GM12878 (cell line): ENCODE results near the gene ARAP2. TPM values are rescaled to one million over a fixed set of nuclear protein-coding genes. Genes with fewer than 3 reads are reported as not detected.

Experiments
- ATAC-seq: fragments of 200-7000 bp; cut with Tn5 transposase; 3 replicates; pipeline ENCODE4 v1.9.1; 2020; ENCODE audit warnings: mild to moderate bottlenecking, moderate library complexity
- BruUV-seq: library from RNA; stranded (reverse); fragments of 400-500 nt; replicated peaks from 2 replicates; lab custom pipeline; 2021; lab: Mats Ljungman, UMichigan
- CTCF ChIA-PET: fragments of 300-600 bp; sonication (Branson Sonifier 250); formaldehyde crosslinking; extraction: SDS; loops from one replicate; lab custom pipeline; 2021; ENCODE audit warnings: inconsistent platforms; lab: Yijun Ruan, JAX
- POLR2A ChIA-PET: fragments of 350-600 bp; formaldehyde crosslinking; extraction: SDS; loops from one replicate; lab custom pipeline; 2021; ENCODE audit warnings: inconsistent platforms; lab: Charles Lee
- RAD21 ChIA-PET: fragments of 300-600 bp; sonication (Branson Sonifier 250); formaldehyde crosslinking; loops from one replicate; lab custom pipeline; 2023; ENCODE audit warnings: antibody characterized with exemption; ENCODE audit not compliant: unreplicated experiment; lab: Charles Lee
- SMC1A ChIA-PET: fragments of 300-600 bp; sonication (Branson Sonifier 250); formaldehyde crosslinking; loops from one replicate; lab custom pipeline; 2023; ENCODE audit not compliant: unreplicated experiment, uncharacterized antibody; lab: Charles Lee
- DNase-seq: peaks from one replicate; pipeline ENCODE4 v3.0.0-alpha.2; 2011; ENCODE audit warnings: low read depth, low spot score
- FAIRE-seq: peaks from 3 replicates; lab custom pipeline; 2011; peaks lifted over from hg19 to GRCh38; lab: Jason Lieb, UNC
- H2AFZ ChIP-seq: 2 replicates; pipeline ENCODE4 v1.6.0; 2011; ENCODE audit warnings: low read depth, low read length, control low read depth; ENCODE audit not compliant: control insufficient read depth
- H3K27ac ChIP-seq: 2 replicates; pipeline ENCODE4 v1.5.1; 2011; ENCODE audit warnings: control low read depth; ENCODE audit not compliant: control insufficient read depth, insufficient read depth
- H3K27me3 ChIP-seq, 2 experiments: replicated peaks in 1 of 2; 2 replicates each; pipeline versions ENCODE4 v1.6.0 to v1.6.1; 2011; ENCODE audit warnings: low read length in 1 of 2; ENCODE audit not compliant: control insufficient read depth in 2 of 2, insufficient read depth in 2 of 2
- H3K36me3 ChIP-seq, 2 experiments: 2 replicates each; pipeline ENCODE4 v1.5.1; 2011; ENCODE audit warnings: low read length in 1 of 2; ENCODE audit not compliant: control insufficient read depth in 2 of 2, insufficient read depth in 2 of 2
- H3K4me1 ChIP-seq: 2 replicates; pipeline ENCODE4 v1.6.1; 2011; ENCODE audit warnings: mild to moderate bottlenecking, low read length, moderate library complexity, mixed read lengths; ENCODE audit not compliant: control insufficient read depth, insufficient read depth
- H3K4me2 ChIP-seq: 2 replicates; pipeline ENCODE4 v1.6.0; 2011; ENCODE audit warnings: control low read depth; ENCODE audit not compliant: control insufficient read depth, insufficient read depth
- H3K4me3 ChIP-seq: fragments of 200-600 bp; sonication (generic); 2 replicates; pipeline ENCODE4 v1.5.1; 2016
- H3K79me2 ChIP-seq: 2 replicates; pipeline ENCODE4 v1.6.0; 2011; ENCODE audit warnings: low read length; ENCODE audit not compliant: control insufficient read depth, insufficient read depth
- H3K9ac ChIP-seq: 2 replicates; pipeline ENCODE4 v1.8.0; 2011; ENCODE audit warnings: low read length, control low read depth, mixed read lengths; ENCODE audit not compliant: control insufficient read depth, insufficient read depth
- H3K9me3 ChIP-seq: replicated peaks from 3 replicates; pipeline ENCODE4 v1.5.1; 2011; ENCODE audit warnings: mild to moderate bottlenecking, low read length; ENCODE audit not compliant: control insufficient read depth, insufficient read depth
- H4K20me1 ChIP-seq: 2 replicates; pipeline ENCODE4 v1.6.0; 2011; ENCODE audit not compliant: control insufficient read depth, insufficient read depth
- CREB1 ChIP-seq: IDR thresholded peaks from 2 replicates; pipeline ENCODE4 v1.6.1; 2012; ENCODE audit warnings: low read depth, mild to moderate bottlenecking, inconsistent platforms
- FOXK2 ChIP-seq: fragments of 450-650 bp; IDR thresholded peaks from 2 replicates; pipeline ENCODE4 v1.6.1; 2017; ENCODE audit warnings: mild to moderate bottlenecking, moderate library complexity
- GATAD2B ChIP-seq: fragments of 450-650 bp; conservative IDR thresholded peaks from 2 replicates; pipeline ENCODE4 v1.6.1; 2017; ENCODE audit warnings: low read depth, mild to moderate bottlenecking, moderate library complexity
- HDAC2 ChIP-seq: fragments of 200-600 bp; sonication (generic); IDR thresholded peaks from 2 replicates; pipeline ENCODE4 v1.6.1; 2017
- LARP7 ChIP-seq: fragments of 450-650 bp; IDR thresholded peaks from 2 replicates; pipeline ENCODE4 v1.6.1; 2017; ENCODE audit warnings: mild to moderate bottlenecking
- NFXL1 ChIP-seq: fragments of 450-650 bp; IDR thresholded peaks from 2 replicates; pipeline ENCODE4 v1.6.1; 2017; ENCODE audit warnings: antibody characterized with exemption, mild to moderate bottlenecking, borderline replicate concordance
- RAD21 ChIP-seq: IDR thresholded peaks from 2 replicates; pipeline ENCODE4 v1.6.1; 2011; ENCODE audit warnings: mild to moderate bottlenecking, low read depth, low read length, moderate library complexity; ENCODE audit not compliant: insufficient read depth
- SREBF2 ChIP-seq: IDR thresholded peaks from 2 replicates; pipeline ENCODE4 v1.6.1; 2012; ENCODE audit warnings: mild to moderate bottlenecking, low read length
- SRF ChIP-seq, 2 experiments: IDR thresholded peaks; 2 replicates each; pipeline ENCODE4 v1.6.1; 2011; ENCODE audit warnings: low read depth in 2 of 2, low read length in 2 of 2, mild to moderate bottlenecking in 1 of 2, moderate library complexity in 1 of 2
- ZNF207 ChIP-seq: fragments of 450-650 bp; IDR thresholded peaks from 2 replicates; pipeline ENCODE4 v1.6.1; 2014; ENCODE audit warnings: antibody characterized with exemption, mild to moderate bottlenecking, borderline replicate concordance
- ZNF274 ChIP-seq: IDR thresholded peaks from one replicate; pipeline ENCODE4 v1.8.0; 2011; ENCODE audit not compliant: insufficient read length, insufficient read depth
- WGBS: methylation state at CpG from one replicate; pipeline ENCODE4 v1.1.6; 2016; ENCODE audit warnings: low lambda C conversion rate; ENCODE audit not compliant: insufficient replicate concordance, insufficient coverage; ENCODE audit errors: missing lambda C conversion rate; 5-methylcytosine and 5-hydroxymethylcytosine counted together
- in situ Hi-C: fragments of 300-500 bp; cut with MboI; formaldehyde crosslinking; loops from 9 replicates; pipeline ENCODE4 v1.14.3; 2018; ENCODE audit warnings: mixed read lengths
- intact Hi-C: fragments of 100-400 bp; cut with micrococcal nuclease; formaldehyde crosslinking; loops from one replicate; pipeline ENCODE4 v1.14.2; 2022; ENCODE audit not compliant: unreplicated experiment
- polyA plus RNA-seq, 11 experiments: library from polyadenylated mRNA; depleted of rRNA in 4 of 11; unstranded in 6 of 11; stranded (reverse) in 5 of 11; fragments of >200 nt; fragmentation: Nextera tagmentation in 4 of 11; fragmentation: Illumina TruSeq in 1 of 11; extraction: Ambion mirVana in 4 of 11; extraction: Trizol in 1 of 11; gene quantifications; 1 replicate in 1 of 11; 2 replicates in 10 of 11; pipeline versions ENCODE4 v1.2.1 to v1.2.3, GENCODE V29; 2011 to 2016; ENCODE audit warnings: inconsistent platforms in 2 of 11, missing spikeins in 2 of 11, low read depth in 1 of 11
- total RNA-seq, 4 experiments: library from RNA; depleted of rRNA in 3 of 4; stranded (reverse); fragments of >200 nt in 3 of 4; fragmentation: Illumina TruSeq in 1 of 4; extraction: Trizol in 1 of 4; gene quantifications; 2 replicates each; pipeline versions ENCODE4 v1.2.1 to v1.2.3, GENCODE V29; 2013 to 2021
- TF ChIP-seq, protein P1 (sequence below): fragments of 450-650 bp; IDR thresholded peaks from 2 replicates; pipeline ENCODE4 v1.6.1; 2017; ENCODE audit warnings: antibody characterized with exemption, mild to moderate bottlenecking, moderate library complexity
- TF ChIP-seq, protein P2 (sequence below): IDR thresholded peaks from 2 replicates; pipeline ENCODE4 v1.6.1; 2012; ENCODE audit warnings: low read depth, low read length, improper control_type of control experiment
- TF ChIP-seq, protein P3 (sequence below): IDR thresholded peaks from 2 replicates; pipeline ENCODE4 v1.6.1; 2012; ENCODE audit warnings: improper control_type of control experiment, low read depth, low read length; ENCODE audit not compliant: insufficient replicate concordance
- TF ChIP-seq, protein P4 (sequence below): fragments of 450-650 bp; IDR thresholded peaks from 2 replicates; pipeline ENCODE4 v1.6.1; 2016; ENCODE audit warnings: mild to moderate bottlenecking

The ARAP2 gene
- total and polyA plus RNA-seq, 10 of the 15 experiments (the other 5 are each of a cell fraction or from before 2014, with no cell fraction given) = 5.4 to 36.1 (median 12.2) TPM

DNA sequence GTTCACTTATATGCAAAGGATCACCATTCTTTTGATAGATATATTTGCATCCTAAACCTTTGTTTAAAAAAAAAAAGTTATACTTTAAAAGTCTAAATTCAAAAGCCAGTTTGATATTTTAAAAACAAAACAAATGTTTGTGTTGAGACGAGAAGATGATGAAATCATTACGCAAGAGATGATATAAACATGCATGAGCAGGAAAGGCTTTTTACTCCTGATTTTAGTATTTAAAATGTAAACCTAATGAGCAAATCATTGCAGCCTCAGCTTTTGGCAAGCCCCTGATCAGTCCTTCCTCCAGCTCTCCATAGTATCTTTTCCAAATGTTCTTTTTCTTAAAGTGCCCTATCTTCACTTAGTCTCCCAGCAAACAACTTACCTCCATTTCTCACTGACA is 115.6 kb downstream of the ARAP2 start:
- H3K4me2 ChIP-seq = no peak overlapping the region
- no peak for ATAC-seq
- ChIA-PET RAD21 (no interaction called here), CTCF (interaction anchor here (0.5 to 2.2 kb wide), 3 partner anchors 8 to 1999 kb away, joined by 3 to 5 read pairs (median 5); no protein-coding TSS in a partner anchor), SMC1A (interaction anchor here (1.3 to 1.9 kb wide), 2 partner anchors 10 to 71 kb away, joined by 4 to 9 read pairs; no protein-coding TSS in a partner anchor), POLR2A (interaction anchor here (0.9 kb wide), 1 partner anchor 11 kb away, joined by 5 read pairs; no protein-coding TSS in a partner anchor)
- DNase-seq = no peak
- no peak overlapping the region for H3K27ac ChIP-seq
- no peak overlapping the region for H3K4me3 ChIP-seq
- no peak overlapping the region for H3K9ac ChIP-seq
- no peak overlapping the region for H2AFZ ChIP-seq
- intact Hi-C loops = no loop called here
- no peak for FAIRE-seq
- in situ Hi-C loops = no loop called here
- H3K9me3 ChIP-seq = no peaks in the 10 kb centered on the region
- H3K79me2 ChIP-seq = no peaks in the 10 kb centered on the region
- peaks cover 0 to 3% of the 10 kb centered on the region in 2 experiments; a peak in 1 of 4 replicates for H3K36me3 ChIP-seq
- no peaks in the 10 kb centered on the region for H3K4me1 ChIP-seq
- H4K20me1 ChIP-seq = no peaks in the 10 kb centered on the region
- H3K27me3 ChIP-seq = no peaks in the 10 kb centered on the region
- 98% methylated on average over 2 of the region's 2 CpGs for WGBS
- BruUV-seq = no TSS peak
- TF ChIP-seq, protein P1, sequence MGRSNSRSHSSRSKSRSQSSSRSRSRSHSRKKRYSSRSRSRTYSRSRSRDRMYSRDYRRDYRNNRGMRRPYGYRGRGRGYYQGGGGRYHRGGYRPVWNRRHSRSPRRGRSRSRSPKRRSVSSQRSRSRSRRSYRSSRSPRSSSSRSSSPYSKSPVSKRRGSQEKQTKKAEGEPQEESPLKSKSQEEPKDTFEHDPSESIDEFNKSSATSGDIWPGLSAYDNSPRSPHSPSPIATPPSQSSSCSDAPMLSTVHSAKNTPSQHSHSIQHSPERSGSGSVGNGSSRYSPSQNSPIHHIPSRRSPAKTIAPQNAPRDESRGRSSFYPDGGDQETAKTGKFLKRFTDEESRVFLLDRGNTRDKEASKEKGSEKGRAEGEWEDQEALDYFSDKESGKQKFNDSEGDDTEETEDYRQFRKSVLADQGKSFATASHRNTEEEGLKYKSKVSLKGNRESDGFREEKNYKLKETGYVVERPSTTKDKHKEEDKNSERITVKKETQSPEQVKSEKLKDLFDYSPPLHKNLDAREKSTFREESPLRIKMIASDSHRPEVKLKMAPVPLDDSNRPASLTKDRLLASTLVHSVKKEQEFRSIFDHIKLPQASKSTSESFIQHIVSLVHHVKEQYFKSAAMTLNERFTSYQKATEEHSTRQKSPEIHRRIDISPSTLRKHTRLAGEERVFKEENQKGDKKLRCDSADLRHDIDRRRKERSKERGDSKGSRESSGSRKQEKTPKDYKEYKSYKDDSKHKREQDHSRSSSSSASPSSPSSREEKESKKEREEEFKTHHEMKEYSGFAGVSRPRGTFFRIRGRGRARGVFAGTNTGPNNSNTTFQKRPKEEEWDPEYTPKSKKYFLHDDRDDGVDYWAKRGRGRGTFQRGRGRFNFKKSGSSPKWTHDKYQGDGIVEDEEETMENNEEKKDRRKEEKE = no peak
- TF ChIP-seq NFXL1 (no peak), ZNF274 (no peak), GATAD2B (no peak), RAD21 (no peak), CREB1 (no peak), SRF (IDR thresholded peaks at IDR 0.05; ENCODE audit: low read depth in 2 of 2, low read length in 2 of 2) (no peak), SREBF2 (no peak), HDAC2 (no peak), ZNF207 (no peak), FOXK2 (no peak), LARP7 (no peak)
- TF ChIP-seq, protein P2, sequence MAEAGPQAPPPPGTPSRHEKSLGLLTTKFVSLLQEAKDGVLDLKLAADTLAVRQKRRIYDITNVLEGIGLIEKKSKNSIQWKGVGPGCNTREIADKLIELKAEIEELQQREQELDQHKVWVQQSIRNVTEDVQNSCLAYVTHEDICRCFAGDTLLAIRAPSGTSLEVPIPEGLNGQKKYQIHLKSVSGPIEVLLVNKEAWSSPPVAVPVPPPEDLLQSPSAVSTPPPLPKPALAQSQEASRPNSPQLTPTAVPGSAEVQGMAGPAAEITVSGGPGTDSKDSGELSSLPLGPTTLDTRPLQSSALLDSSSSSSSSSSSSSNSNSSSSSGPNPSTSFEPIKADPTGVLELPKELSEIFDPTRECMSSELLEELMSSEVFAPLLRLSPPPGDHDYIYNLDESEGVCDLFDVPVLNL = no peak
- TF ChIP-seq, protein P3, sequence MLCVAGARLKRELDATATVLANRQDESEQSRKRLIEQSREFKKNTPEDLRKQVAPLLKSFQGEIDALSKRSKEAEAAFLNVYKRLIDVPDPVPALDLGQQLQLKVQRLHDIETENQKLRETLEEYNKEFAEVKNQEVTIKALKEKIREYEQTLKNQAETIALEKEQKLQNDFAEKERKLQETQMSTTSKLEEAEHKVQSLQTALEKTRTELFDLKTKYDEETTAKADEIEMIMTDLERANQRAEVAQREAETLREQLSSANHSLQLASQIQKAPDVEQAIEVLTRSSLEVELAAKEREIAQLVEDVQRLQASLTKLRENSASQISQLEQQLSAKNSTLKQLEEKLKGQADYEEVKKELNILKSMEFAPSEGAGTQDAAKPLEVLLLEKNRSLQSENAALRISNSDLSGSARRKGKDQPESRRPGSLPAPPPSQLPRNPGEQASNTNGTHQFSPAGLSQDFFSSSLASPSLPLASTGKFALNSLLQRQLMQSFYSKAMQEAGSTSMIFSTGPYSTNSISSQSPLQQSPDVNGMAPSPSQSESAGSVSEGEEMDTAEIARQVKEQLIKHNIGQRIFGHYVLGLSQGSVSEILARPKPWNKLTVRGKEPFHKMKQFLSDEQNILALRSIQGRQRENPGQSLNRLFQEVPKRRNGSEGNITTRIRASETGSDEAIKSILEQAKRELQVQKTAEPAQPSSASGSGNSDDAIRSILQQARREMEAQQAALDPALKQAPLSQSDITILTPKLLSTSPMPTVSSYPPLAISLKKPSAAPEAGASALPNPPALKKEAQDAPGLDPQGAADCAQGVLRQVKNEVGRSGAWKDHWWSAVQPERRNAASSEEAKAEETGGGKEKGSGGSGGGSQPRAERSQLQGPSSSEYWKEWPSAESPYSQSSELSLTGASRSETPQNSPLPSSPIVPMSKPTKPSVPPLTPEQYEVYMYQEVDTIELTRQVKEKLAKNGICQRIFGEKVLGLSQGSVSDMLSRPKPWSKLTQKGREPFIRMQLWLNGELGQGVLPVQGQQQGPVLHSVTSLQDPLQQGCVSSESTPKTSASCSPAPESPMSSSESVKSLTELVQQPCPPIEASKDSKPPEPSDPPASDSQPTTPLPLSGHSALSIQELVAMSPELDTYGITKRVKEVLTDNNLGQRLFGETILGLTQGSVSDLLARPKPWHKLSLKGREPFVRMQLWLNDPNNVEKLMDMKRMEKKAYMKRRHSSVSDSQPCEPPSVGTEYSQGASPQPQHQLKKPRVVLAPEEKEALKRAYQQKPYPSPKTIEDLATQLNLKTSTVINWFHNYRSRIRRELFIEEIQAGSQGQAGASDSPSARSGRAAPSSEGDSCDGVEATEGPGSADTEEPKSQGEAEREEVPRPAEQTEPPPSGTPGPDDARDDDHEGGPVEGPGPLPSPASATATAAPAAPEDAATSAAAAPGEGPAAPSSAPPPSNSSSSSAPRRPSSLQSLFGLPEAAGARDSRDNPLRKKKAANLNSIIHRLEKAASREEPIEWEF = no peak
- TF ChIP-seq, protein P4, sequence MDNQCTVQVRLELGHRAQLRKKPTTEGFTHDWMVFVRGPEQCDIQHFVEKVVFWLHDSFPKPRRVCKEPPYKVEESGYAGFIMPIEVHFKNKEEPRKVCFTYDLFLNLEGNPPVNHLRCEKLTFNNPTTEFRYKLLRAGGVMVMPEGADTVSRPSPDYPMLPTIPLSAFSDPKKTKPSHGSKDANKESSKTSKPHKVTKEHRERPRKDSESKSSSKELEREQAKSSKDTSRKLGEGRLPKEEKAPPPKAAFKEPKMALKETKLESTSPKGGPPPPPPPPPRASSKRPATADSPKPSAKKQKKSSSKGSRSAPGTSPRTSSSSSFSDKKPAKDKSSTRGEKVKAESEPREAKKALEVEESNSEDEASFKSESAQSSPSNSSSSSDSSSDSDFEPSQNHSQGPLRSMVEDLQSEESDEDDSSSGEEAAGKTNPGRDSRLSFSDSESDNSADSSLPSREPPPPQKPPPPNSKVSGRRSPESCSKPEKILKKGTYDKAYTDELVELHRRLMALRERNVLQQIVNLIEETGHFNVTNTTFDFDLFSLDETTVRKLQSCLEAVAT = no peak
